SK-N-SH (cell line): ENCODE data around the gene LYSMD4. TPM values are rescaled to one million over a fixed set of nuclear protein-coding genes. Genes with fewer than 3 reads are reported as not detected.

Experiments
- CTCF ChIA-PET: fragments of 300-600, 350-600 bp; formaldehyde crosslinking; extraction: SDS; loops from one replicate; lab custom pipeline; 2021; lab: Yijun Ruan, JAX
- POLR2A ChIA-PET: fragments of 350-600 bp; sonication (Branson Sonifier 250); formaldehyde crosslinking; extraction: SDS; loops from one replicate; lab custom pipeline; 2020; ENCODE audit warnings: antibody characterized with exemption, inconsistent platforms; lab: Yijun Ruan, JAX
- DNase-seq: peaks from one replicate; pipeline ENCODE4 v3.0.0; 2012
- H2AFZ ChIP-seq: fragments of 200-600 bp; sonication (generic); 2 replicates; pipeline ENCODE4 v1.8.1; 2016; ENCODE audit warnings: antibody characterized with exemption, mild to moderate bottlenecking, low read depth
- H3F3A ChIP-seq: fragments of 200-600 bp; sonication (generic); replicated peaks from 2 replicates; pipeline ENCODE3; 2016; ENCODE audit warnings: antibody characterized with exemption, mild to moderate bottlenecking; ENCODE audit not compliant: insufficient read depth
- H3K27ac ChIP-seq, 2 experiments: fragments of 200-500 bp in 1 of 2; fragments of 200-600 bp in 1 of 2; sonication (Bioruptor generic) in 1 of 2; sonication (generic), shearing (Covaris generic) in 1 of 2; 2 replicates each; pipeline versions ENCODE4 v1.5.1 to v1.6.1; 2014 to 2016; ENCODE audit warnings: low read depth in 2 of 2, inconsistent platforms in 1 of 2, low read length in 1 of 2, mild to moderate bottlenecking in 1 of 2, mixed read lengths in 1 of 2
- H3K27me3 ChIP-seq: fragments of 200-600 bp; sonication (generic), shearing (Covaris generic); 2 replicates; pipeline ENCODE4 v1.6.1; 2016; ENCODE audit warnings: mixed run types; ENCODE audit not compliant: insufficient read depth
- H3K36me3 ChIP-seq, 2 experiments: fragments of 200-500 bp in 1 of 2; fragments of 200-600 bp in 1 of 2; sonication (Bioruptor generic) in 1 of 2; sonication (generic) in 1 of 2; replicated peaks in 1 of 2; 2 replicates each; pipeline versions ENCODE3 to v1.5.1; 2014 to 2016; ENCODE audit warnings: low read length in 1 of 2, mild to moderate bottlenecking in 1 of 2; ENCODE audit not compliant: insufficient read depth in 2 of 2, control insufficient read depth in 1 of 2
- H3K4me1 ChIP-seq, 2 experiments: fragments of 200-500 bp in 1 of 2; fragments of 200-600 bp in 1 of 2; sonication (Bioruptor generic) in 1 of 2; sonication (generic), shearing (Covaris generic) in 1 of 2; 2 replicates each; pipeline versions ENCODE4 v1.5.1 to v1.6.1; 2014 to 2016; ENCODE audit warnings: low read depth in 1 of 2, low read length in 1 of 2, mixed run types in 1 of 2; ENCODE audit not compliant: insufficient read depth in 2 of 2, control insufficient read depth in 1 of 2
- H3K4me2 ChIP-seq: fragments of 200-600 bp; sonication (generic), shearing (Covaris generic); 2 replicates; pipeline ENCODE4 v1.6.1; 2017; ENCODE audit warnings: mixed run types
- H3K4me3 ChIP-seq, 2 experiments: fragments of 200-500 bp in 1 of 2; fragments of 200-600 bp in 1 of 2; sonication (Bioruptor generic) in 1 of 2; sonication (generic), shearing (Covaris generic) in 1 of 2; 2 replicates each; pipeline versions ENCODE4 v1.5.1 to v1.8.1; 2014 to 2016; ENCODE audit warnings: low read depth in 2 of 2, inconsistent platforms in 1 of 2, low read length in 1 of 2, mild to moderate bottlenecking in 1 of 2, mixed read lengths in 1 of 2, moderate library complexity in 1 of 2
- H3K79me2 ChIP-seq: fragments of 200-600 bp; sonication (generic); 2 replicates; pipeline ENCODE4 v1.8.1; 2017; ENCODE audit warnings: mild to moderate bottlenecking; ENCODE audit not compliant: insufficient read depth
- H3K9ac ChIP-seq: fragments of 200-600 bp; sonication (generic); 2 replicates; pipeline ENCODE4 v1.6.1; 2017; ENCODE audit warnings: mixed run types
- H3K9me2 ChIP-seq: fragments of 200-600 bp; sonication (generic); 2 replicates; pipeline ENCODE4 v1.6.1; 2017; ENCODE audit warnings: mixed run types
- H3K9me3 ChIP-seq: fragments of 200-600 bp; sonication (generic); 2 replicates; pipeline ENCODE4 v1.6.1; 2017; ENCODE audit warnings: mixed run types, mild to moderate bottlenecking, moderate library complexity
- H4K20me1 ChIP-seq: fragments of 200-600 bp; sonication (generic); 2 replicates; pipeline ENCODE4 v1.6.1; 2017; ENCODE audit warnings: mild to moderate bottlenecking, mixed run types; ENCODE audit not compliant: insufficient read depth
- CHD2 ChIP-seq: fragments of 150-350 bp; IDR thresholded peaks from 2 replicates; pipeline ENCODE4 v1.6.1; 2018; ENCODE audit warnings: low read length; ENCODE audit not compliant: partially characterized antibody
- ELF1 ChIP-seq: IDR thresholded peaks from 2 replicates; pipeline ENCODE4 v1.4.0; 2012
- EP300 ChIP-seq, 2 experiments: IDR thresholded peaks; 2 replicates each; pipeline versions ENCODE4 v1.4.0 to v1.6.1; 2012; ENCODE audit warnings: borderline replicate concordance in 1 of 2, low read depth in 1 of 2, low read length in 1 of 2
- EZH2phosphoT487 ChIP-seq: fragments of 200-600 bp; sonication (generic); IDR thresholded peaks from 2 replicates; pipeline ENCODE4 v1.6.1; 2017; ENCODE audit warnings: low read depth, mixed run types, mild to moderate bottlenecking, antibody characterized with exemption, moderate library complexity, borderline replicate concordance
- FOXJ3 ChIP-seq: sonication (generic); formaldehyde crosslinking; IDR thresholded peaks from 2 replicates; pipeline ENCODE4 v1.5.1; 2020; ENCODE audit warnings: mild to moderate bottlenecking, missing genetic modification reagents
- GABPA ChIP-seq: IDR thresholded peaks from 2 replicates; pipeline ENCODE4 v1.4.0; 2012; ENCODE audit warnings: low read depth, mild to moderate bottlenecking
- IRF3 ChIP-seq: fragments of 150-350 bp; IDR thresholded peaks from 2 replicates; pipeline ENCODE4 v1.6.1; 2016; ENCODE audit warnings: mild to moderate bottlenecking, low read depth, low read length
- JUND ChIP-seq: IDR thresholded peaks from 2 replicates; pipeline ENCODE4 v1.4.0; 2012
- MAX ChIP-seq: IDR thresholded peaks from 2 replicates; pipeline ENCODE4 v1.4.0; 2012; ENCODE audit warnings: low read depth
- MEF2A ChIP-seq: IDR thresholded peaks from 2 replicates; pipeline ENCODE4 v1.4.0; 2012; ENCODE audit warnings: low read depth, borderline replicate concordance
- MXI1 ChIP-seq: IDR thresholded peaks from 2 replicates; pipeline ENCODE4 v1.6.1; 2012; ENCODE audit warnings: mild to moderate bottlenecking, low read depth, low read length, improper control_type of control experiment
- NRF1 ChIP-seq: IDR thresholded peaks from 2 replicates; pipeline ENCODE4 v1.6.1; 2012; ENCODE audit warnings: low read depth, mild to moderate bottlenecking, low read length
- RAD21 ChIP-seq: IDR thresholded peaks from 2 replicates; pipeline ENCODE4 v1.6.1; 2012; ENCODE audit warnings: mild to moderate bottlenecking, low read length
- RFX5 ChIP-seq: IDR thresholded peaks from 2 replicates; pipeline ENCODE4 v1.6.1; 2012; ENCODE audit warnings: mild to moderate bottlenecking, improper control_type of control experiment, low read length
- SMC3 ChIP-seq: IDR thresholded peaks from 2 replicates; pipeline ENCODE4 v1.6.1; 2012; ENCODE audit warnings: low read depth, low read length, improper control_type of control experiment
- TAF1 ChIP-seq: IDR thresholded peaks from 2 replicates; pipeline ENCODE4 v1.6.1; 2012; ENCODE audit warnings: low read depth, mild to moderate bottlenecking, low read length, moderate library complexity, borderline replicate concordance
- TCF12 ChIP-seq: IDR thresholded peaks from 2 replicates; pipeline ENCODE4 v1.4.0; 2012
- USF1 ChIP-seq: IDR thresholded peaks from 2 replicates; pipeline ENCODE4 v1.4.0; 2012; ENCODE audit warnings: low read depth, borderline replicate concordance
- ZBTB33 ChIP-seq: IDR thresholded peaks from 2 replicates; pipeline ENCODE4 v1.4.0; 2012; ENCODE audit warnings: low read depth, borderline replicate concordance
- WGBS: methylation state at CpG from one replicate; pipeline ENCODE4 v1.1.6; 2017; ENCODE audit warnings: low lambda C conversion rate; 5-methylcytosine and 5-hydroxymethylcytosine counted together
- polyA plus RNA-seq, 3 experiments: library from polyadenylated mRNA; depleted of rRNA; stranded (reverse); fragments of >200 nt; gene quantifications; 2 replicates each; pipeline ENCODE4 v1.2.3, GENCODE V29; 2012
- TF ChIP-seq, protein P1 (sequence below): fragments of 200-600 bp; sonication (generic); IDR thresholded peaks from 2 replicates; pipeline ENCODE4 v1.6.1; 2017; ENCODE audit warnings: antibody characterized with exemption, mild to moderate bottlenecking, moderate library complexity

LYSMD4 gene
- polyA plus RNA-seq, 1 of the 3 experiments (the other 2 are of a cell fraction) = 6.1 TPM

- peaks cover 0 to 15% of the 10 kb centered on the region in 2 experiments; a peak in 1 of 4 replicates for H3K4me1 ChIP-seq
- POLR2A ChIA-PET = no interaction called here
- TF ChIP-seq JUND = no peak
- TF ChIP-seq MXI1 = no peak
- TF ChIP-seq TAF1 = no peak
- TF ChIP-seq SMC3 = peak; percentile 57
- TF ChIP-seq, protein P1, sequence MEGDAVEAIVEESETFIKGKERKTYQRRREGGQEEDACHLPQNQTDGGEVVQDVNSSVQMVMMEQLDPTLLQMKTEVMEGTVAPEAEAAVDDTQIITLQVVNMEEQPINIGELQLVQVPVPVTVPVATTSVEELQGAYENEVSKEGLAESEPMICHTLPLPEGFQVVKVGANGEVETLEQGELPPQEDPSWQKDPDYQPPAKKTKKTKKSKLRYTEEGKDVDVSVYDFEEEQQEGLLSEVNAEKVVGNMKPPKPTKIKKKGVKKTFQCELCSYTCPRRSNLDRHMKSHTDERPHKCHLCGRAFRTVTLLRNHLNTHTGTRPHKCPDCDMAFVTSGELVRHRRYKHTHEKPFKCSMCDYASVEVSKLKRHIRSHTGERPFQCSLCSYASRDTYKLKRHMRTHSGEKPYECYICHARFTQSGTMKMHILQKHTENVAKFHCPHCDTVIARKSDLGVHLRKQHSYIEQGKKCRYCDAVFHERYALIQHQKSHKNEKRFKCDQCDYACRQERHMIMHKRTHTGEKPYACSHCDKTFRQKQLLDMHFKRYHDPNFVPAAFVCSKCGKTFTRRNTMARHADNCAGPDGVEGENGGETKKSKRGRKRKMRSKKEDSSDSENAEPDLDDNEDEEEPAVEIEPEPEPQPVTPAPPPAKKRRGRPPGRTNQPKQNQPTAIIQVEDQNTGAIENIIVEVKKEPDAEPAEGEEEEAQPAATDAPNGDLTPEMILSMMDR = peak; percentile 52
- TF ChIP-seq IRF3 = no peak
- TF ChIP-seq EZH2phosphoT487 = no peak
- no peak for TF ChIP-seq EP300 (IDR thresholded peaks at IDR 0.05; ENCODE audit: borderline replicate concordance in 1 of 2, low read depth in 1 of 2, low read length in 1 of 2)
- TF ChIP-seq NRF1 = no peak
- peak; percentile 81 for TF ChIP-seq RAD21
- peak; percentile 6; the same call in 1 of the 2 replicates for TF ChIP-seq TCF12
- H3K9me3 ChIP-seq = no peaks in the 10 kb centered on the region
- H3K79me2 ChIP-seq = no peaks in the 10 kb centered on the region
- H3K4me2 ChIP-seq = no peak overlapping the region
- H3K9ac ChIP-seq = no peak overlapping the region
- CTCF ChIA-PET = interaction anchor here (0.7 to 3.7 kb wide), 5 partner anchors 13 to 457 kb away, joined by 3 to 15 read pairs (median 5); no protein-coding TSS in a partner anchor
- H3K27ac ChIP-seq = no peak overlapping the region
- DNase-seq = peak; percentile 52
- no peaks in the 10 kb centered on the region for H3F3A ChIP-seq
- no peak overlapping the region for H2AFZ ChIP-seq
- H3K27me3 ChIP-seq = no peaks in the 10 kb centered on the region
- WGBS = 85% methylated on average over 3 of the region's 3 CpGs
- H3K9me2 ChIP-seq = no peaks in the 10 kb centered on the region
- no peak overlapping the region for H3K4me3 ChIP-seq
- no peaks in the 10 kb centered on the region for H4K20me1 ChIP-seq
- H3K36me3 ChIP-seq = no peaks in the 10 kb centered on the region
Measured at GRCh38 chr15:99729920-99730319, 3.3 kb downstream of the LYSMD4 start.

DNA sequence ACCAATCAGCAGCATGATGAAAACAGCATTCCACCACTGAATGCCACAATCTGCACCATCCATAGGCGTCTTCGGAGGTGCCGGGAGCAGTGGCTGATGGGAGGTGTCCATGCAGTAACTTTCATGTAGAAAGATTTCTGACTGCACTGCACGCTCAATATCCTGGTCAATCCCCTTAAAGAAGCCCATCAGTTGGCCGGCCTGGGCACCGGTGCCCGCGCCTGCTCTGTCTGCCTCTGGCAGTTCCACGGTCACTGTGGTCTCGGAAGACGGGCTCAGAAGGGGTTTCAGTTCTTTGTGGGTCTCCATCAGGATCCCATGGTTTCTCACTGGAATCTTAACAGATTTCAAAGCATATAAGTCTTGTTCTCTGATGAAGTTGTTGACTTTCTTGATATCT is 3.9 kb downstream of the LYSMD4 start:
- DNase-seq = no peak
- H3K4me1 ChIP-seq = peaks cover 0 to 15% of the 10 kb centered on the region in 2 experiments; a peak in 1 of 4 replicates
- no peaks in the 10 kb centered on the region for H3K9me2 ChIP-seq
- CTCF ChIA-PET = interaction anchor here (0.7 to 3.7 kb wide), 5 partner anchors 12 to 456 kb away, joined by 3 to 15 read pairs (median 5); no protein-coding TSS in a partner anchor
- no peak overlapping the region for H2AFZ ChIP-seq
- H3F3A ChIP-seq = no peaks in the 10 kb centered on the region
- no peaks in the 10 kb centered on the region for H4K20me1 ChIP-seq
- WGBS = 94% methylated on average over 11 of the region's 11 CpGs
- POLR2A ChIA-PET = no interaction called here
- H3K27ac ChIP-seq = no peak overlapping the region
- no peak overlapping the region for H3K4me3 ChIP-seq
- H3K4me2 ChIP-seq = no peak overlapping the region
- no peaks in the 10 kb centered on the region for H3K36me3 ChIP-seq
- H3K9ac ChIP-seq = no peak overlapping the region
- no peaks in the 10 kb centered on the region for H3K27me3 ChIP-seq
- no peaks in the 10 kb centered on the region for H3K9me3 ChIP-seq
- H3K79me2 ChIP-seq = no peaks in the 10 kb centered on the region
- no peak for TF ChIP-seq USF1
- no peak for TF ChIP-seq MEF2A
- TF ChIP-seq RFX5 = no peak
- TF ChIP-seq ELF1 = no peak
- no peak for TF ChIP-seq SMC3
- TF ChIP-seq, protein P1 = no peak
- TF ChIP-seq GABPA = no peak
- no peak for TF ChIP-seq CHD2
- TF ChIP-seq NRF1 = no peak
- TF ChIP-seq MAX = no peak
- TF ChIP-seq FOXJ3 (CRISPR knock-in tag) = no peak
- no peak for TF ChIP-seq JUND
- no peak for TF ChIP-seq ZBTB33
